GM19395 (cell line): ENCODE results near the gene TIMP2.

Experiments used
- ATAC-seq: cut with Tn5 transposase; IDR thresholded peaks from one replicate; pipeline ENCODE4 v1.9.1; 2021; ENCODE audit warnings: mild to moderate bottlenecking, moderate library complexity; ENCODE audit not compliant: unreplicated experiment

TIMP2 gene

GRCh38 chr17:78819806-78820792 is 105.1 kb downstream of the TIMP2 start:
- ATAC-seq, result no peak

GRCh38 chr17:78819402-78819801 is 105.8 kb downstream of the TIMP2 start:
- no peak for ATAC-seq

GRCh38 chr17:78818932-78819331 is 106.3 kb downstream of the TIMP2 start:
- no peak for ATAC-seq

GRCh38 chr17:78818152-78818846 is 106.9 kb downstream of the TIMP2 start:
- ATAC-seq, result no peak

- no peak for ATAC-seq
Measured at GRCh38 chr17:78817123-78817522, 108.1 kb downstream of the TIMP2 start.

- no peak for ATAC-seq
Measured at GRCh38 chr17:78815696-78816095, 109.5 kb downstream of the TIMP2 start.

- no peak for ATAC-seq
Measured at GRCh38 chr17:78812855-78813254, 112.3 kb downstream of the TIMP2 start.

- no peak for ATAC-seq
Measured at GRCh38 chr17:78808163-78808562, 117.0 kb downstream of the TIMP2 start.

GRCh38 chr17:78806451-78806850 is 118.7 kb downstream of the TIMP2 start:
- no peak for ATAC-seq

- ATAC-seq, result no peak
Measured at GRCh38 chr17:78805301-78805700, 119.9 kb downstream of the TIMP2 start.

GRCh38 chr17:78804777-78805176 is 120.4 kb downstream of the TIMP2 start:
- no peak for ATAC-seq

GRCh38 chr17:78803186-78803845 is 121.9 kb downstream of the TIMP2 start:
- no peak for ATAC-seq
